ENCODE results near the gene TSPAN4.

TSPAN4 gene

DNA sequence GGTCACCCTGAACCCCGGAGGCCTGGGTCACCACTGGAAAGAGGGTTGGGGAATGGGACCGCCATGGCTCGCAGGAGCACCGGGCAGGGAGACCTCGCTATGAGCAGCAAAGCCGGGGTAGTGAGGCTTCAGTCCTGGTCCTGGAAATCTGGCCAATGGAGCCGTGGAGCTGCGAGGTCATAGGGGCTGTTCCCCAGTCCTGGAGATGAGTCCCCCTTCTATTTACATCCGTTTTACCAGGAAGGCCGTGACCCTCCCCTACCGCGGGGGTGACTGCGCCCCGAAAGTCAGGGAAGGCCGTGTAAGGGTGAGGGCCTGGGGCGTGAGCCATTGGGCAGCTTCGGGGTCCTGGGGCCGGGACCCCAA, 38.1 kb upstream of the TSPAN4 start:
- DNase-seq: peak in 1 of 2 experiments; percentile 75

DNA sequence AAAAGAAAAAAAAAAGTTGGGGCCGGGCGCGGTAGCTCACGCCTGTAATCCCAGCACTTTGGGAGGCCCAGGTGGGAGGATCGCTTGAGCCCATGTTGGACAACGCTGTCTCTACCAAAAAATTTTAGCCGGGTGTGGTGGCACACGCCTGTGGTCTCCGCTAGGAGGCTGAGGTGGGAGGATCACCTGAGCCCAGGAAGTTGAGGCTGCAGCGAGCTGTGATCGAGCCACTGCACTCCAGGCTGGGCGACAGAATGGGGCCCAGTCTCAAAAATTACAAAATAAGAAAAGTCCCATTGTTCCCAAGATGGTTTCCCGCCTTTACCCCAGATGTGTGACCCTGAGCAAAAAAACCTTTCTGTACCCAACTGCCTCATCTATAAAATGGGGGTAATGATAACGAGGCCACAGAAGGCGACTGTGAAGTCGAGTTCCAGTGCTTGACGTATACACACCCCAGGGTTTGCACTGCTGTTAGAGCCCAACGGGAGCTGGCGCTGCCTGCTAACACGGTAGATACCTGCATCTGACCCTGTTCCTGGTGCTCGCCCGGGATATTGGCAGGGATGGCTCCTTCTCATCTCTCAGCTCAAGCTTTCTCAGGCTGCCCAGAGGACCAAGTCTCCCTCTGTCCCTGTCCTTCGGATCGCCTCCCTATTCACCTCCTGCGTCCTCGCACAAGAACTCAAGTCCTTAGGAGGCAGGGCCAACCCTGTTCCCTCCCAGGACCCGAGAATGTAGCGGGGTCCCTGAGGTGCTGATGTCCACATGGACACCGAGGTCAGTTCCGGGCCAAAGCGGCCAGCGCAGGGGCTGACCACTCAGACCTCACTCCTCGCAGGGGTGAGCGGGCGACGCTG, 34.0 kb upstream of the TSPAN4 start:
- no peak for DNase-seq

DNA sequence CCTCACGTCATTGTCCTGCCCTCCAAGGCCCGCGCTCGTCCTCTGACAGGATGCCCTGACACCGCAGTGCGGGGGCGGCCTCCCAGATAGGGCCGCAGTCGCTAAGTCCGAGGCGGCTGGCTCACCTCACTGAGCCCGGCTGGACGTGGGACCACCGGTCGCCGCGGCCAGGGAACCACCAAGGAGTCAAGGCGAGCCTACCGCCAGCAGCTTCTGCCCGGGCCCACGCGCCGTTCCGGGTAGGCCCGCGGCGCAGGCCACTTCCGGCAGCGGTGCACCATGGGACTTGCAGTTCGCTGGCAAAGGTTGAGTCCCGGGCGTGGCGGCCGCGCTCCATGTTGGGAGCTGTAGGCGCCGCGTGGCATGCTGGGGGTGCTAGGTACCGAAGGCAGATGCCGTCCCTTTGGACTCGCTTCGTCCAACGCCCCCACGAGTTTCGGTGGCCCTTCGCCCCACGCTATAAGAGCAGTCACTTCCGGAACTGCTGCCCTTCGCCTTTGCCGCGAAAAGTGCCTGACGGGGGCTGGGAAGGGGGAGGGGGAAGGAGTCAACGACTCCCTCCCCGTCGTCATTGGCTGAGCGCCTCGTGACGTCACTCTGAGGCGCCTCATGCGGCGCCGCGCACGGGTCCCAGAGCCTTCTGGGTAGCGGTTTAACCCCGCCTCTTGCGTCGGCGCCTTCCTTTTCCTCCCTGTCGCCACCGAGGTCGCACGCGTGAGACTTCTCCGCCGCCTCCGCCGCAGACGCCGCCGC, 33.2 kb upstream of the TSPAN4 start, which contains the start of gene RPLP2:
Gene RPLP2 (plus strand): TSS at position 681 of the 753 bp plus-strand sequence. CDS start 268 bp downstream, outside the sequence.
- peak; percentile 97 to 99 for DNase-seq

DNA sequence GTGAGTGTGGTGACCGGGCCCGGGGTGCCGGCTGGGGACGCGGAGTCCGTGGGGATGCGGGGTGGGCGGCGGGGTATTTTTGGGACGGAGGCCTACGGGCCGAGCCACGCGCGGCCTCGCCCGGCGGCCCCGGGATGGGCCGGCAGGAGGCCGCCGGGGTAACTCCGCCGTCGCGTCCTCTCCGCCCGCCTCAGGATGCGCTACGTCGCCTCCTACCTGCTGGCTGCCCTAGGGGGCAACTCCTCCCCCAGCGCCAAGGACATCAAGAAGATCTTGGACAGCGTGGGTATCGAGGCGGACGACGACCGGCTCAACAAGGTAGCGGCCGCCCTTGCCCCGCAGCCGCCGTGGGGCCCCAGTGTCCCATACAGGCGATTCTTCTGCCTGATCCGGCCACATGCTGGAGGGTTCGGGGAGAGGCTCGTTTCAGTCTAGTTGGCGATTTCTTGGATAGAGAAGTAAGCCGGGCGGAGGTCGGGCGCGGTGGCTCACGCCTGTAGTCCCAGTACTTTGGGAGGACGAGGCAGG, 32.5 kb upstream of the TSPAN4 start:
- DNase-seq: no peak

DNA sequence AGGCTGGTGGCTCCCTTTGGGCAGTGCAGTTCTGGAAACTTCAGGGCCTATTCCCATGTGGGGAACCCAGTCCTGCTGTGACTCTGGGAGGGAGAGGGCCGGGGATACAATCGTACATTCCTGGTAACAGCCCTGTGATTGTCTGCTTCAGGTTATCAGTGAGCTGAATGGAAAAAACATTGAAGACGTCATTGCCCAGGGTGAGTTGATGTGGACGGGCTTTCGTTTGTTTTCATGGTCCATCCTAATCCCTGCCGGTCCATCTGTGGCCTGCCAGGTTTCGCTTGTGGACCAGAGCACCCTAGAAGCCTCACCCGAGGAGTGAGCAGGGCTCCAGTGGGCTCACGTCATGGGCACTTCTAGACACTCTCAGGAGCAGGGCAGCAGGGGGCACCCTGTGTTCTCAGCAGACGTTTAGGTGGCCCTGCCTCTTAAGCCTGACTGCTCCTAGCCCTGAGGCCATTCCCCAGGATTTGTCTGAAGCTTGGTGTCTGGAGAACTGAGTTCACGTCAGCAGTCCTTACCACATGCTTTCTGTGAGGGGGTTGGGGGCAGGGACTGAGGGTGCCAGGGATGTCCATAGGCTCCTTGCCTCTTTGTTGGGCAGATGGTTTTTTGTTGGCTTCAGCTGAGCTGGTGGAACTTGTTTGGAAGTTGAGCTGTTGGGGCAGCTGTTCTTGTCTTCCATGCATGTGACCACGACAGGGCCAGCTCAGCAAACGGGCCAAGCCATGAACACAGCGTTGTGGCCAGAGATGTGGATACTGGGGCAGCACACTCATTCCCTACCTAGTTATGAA, 31.0 kb upstream of the TSPAN4 start:
- DNase-seq: no peak

DNA sequence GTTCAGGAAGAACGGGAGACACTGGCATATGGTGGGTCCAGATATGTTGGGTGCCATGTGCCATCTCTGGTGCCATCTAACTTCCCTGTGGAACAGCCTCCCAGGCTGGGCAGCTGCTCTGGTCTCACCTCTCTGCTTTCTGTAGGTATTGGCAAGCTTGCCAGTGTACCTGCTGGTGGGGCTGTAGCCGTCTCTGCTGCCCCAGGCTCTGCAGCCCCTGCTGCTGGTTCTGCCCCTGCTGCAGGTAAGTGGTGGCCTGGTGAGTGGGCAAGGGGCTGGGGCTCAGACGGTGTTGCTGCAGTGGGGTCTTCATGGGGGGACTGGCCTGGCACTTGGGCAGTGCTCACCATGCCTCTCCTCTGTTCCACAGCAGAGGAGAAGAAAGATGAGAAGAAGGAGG, 30.3 kb upstream of the TSPAN4 start:
- no peak for DNase-seq

DNA sequence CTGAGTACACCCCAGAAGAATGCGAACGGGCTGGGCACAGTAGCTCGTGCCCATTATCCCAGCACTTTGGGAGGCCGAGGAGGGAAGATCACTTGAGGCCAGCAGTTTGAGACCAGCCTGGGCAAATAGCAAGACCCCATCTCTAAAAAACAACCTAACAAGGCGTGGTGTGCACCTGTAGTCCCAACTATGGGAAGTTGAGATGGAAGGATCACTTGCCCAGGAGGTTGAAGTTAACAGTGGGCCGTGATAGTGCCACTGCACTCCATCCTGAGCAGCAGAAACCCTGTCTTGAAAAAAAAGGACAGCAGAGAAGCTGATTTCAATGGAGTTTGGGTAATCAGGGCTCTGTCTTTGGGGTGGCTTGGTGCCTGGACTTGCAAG, 29.6 kb upstream of the TSPAN4 start:
- DNase-seq: no peak

DNA sequence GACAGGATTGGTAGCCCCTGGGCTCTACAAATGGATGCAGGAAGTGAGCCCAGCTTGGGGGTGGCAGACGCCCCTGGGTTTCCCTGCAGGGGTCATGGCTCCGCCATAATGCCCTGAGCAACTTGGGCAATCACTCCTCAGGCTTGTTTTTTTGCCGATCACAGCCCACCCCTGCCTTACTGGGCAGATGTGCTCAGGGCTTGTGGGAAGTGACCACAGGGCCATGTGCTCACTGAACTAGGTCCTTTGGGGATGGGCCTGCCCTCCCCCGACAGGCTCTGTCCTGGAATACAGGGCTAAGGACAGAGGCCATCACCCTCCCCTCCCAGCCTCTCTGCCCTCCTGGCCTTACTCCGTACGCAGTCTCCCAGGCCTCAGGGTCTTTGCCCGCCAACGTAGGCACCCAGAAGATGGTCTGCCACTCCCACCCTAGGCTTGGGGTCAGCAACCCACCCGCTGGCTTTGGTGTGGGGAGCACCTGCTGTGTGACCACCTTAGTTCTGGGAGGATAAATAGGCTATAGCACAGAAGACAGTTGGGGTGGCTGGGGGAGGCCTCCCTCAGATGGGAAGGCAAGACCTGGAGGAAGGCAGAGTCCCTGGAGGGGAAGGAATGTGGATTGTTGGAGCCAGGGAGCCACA, 29.1 kb upstream of the TSPAN4 start:
- DNase-seq: no peak

DNA sequence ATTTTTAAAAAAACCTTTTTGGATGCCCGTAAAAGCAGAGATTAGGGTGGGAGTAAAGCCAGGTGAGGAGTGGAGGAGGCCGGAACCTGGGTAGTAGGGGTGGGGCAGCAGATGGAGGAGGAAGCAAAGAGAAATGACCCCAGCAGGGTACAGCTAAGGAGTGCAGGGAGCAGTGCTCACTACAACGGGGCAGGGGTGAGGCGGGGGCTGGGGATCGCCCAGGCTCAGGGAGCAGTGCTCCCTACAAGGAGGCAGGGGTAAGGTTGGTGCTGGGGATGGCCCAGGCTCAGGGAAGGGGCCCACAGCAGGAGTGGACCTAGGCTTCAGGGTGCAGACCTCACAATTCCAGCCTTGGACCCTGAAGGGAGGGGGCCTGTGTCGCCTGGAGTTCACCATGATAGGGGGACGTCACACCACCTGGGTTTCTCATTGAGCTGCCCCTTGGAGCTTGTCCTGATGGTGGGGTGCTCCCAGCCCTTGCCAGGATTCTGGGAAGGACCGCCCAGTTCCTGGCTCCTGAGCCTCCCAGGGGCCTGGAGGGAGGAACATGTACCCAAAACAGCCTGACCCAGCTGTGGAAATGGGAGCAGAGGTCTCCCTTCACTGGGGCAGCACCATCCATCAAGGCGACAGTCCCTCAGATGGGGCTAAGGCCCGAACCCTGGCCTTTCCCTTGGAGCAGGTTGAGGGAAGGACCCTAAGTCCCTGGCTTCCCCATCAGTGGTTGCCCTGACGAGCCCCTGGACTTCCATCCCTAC, 26.8 kb upstream of the TSPAN4 start:
- no peak for DNase-seq

DNA sequence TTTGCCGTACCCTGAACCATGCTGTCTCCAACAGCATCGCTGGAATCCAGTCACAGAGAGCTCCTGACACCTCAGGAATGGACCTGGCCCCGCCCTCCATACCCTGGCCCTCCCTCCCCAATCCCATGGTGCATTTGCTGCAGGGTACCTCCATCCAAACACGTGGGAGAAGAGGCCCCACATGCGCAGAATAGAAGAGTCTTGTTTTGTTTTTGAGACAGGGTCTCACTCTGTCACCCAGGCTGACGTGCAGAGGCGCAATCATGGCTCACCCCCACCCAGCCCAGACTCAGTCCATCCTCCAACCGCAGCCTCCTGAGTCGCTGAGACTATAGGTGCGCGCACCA, 26.2 kb upstream of the TSPAN4 start:
- DNase-seq: no peak

DNA sequence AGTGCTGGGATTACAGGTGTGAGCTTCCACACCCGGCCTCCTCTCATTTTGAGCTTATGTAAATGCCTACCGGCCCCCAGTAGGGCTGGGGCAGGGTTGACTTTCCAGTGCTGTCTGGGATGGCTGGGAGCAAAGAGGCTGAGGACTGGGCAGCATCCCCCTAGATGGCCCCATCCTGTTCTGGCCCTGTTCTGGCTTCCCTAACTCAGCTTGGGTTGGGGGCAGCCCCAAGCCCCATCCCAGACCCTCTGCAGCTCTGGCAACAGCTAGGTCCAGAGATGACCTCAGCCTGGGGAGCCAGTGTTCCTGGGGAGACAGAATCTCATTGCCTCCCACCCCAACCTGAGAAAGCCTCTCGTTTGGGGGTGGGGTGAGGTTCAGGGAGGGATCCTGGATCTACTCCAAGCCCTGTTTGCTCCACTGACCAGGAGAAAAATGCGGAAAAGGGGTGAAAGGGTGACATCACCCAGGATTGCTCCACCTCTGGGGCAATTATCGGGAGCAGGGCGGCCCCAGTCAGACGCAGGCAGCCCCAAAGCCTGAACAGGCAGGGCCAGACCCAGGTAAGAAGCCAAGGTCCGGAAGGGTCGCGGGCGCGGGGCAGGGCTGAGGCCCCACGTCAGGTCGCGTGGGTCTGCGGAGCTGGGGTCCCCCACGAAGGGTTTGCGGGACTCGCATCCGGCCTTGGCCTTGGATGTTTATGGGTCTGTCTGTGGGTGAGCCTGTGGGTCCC, 24.1 kb upstream of the TSPAN4 start, which contains the start of gene PNPLA2:
Gene PNPLA2 (plus strand): TSS at position 519 of the 733 bp plus-strand sequence. CDS start 805 bp downstream, outside the sequence.
- DNase-seq: no peak

DNA sequence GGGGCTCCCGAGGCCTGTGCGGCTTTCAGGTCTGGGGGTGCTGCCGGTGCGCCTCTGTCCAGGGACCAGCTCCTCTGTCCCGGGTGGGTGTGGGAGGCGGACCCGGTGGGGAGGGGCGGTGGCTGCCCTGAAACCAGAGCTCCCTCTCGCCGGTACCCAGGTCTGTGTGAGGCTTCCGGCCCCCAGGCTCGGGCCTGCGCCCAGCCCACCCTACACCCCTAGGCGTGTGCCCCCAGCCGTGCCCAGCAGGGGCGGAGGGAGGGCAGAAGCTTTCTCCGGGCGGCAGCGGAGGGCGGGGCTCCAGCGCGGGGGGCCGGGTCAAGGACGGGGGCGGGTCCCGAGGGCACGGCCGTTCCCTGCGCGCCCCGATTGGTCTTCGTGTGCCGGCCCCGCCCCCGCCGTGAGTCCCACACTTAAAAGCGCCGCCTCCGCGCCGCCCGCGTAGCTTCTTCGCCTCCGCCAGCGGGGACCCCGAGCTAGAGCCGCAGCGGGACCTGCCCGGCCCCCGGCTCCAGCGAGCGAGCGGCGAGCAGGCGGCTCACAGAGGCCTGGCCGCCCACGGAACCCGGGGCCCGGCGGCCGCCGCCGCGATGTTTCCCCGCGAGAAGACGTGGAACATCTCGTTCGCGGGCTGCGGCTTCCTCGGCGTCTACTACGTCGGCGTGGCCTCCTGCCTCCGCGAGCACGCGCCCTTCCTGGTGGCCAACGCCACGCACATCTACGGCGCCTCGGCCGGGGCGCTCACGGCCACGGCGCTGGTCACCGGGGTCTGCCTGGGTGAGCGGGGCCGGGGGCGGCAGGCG, 23.3 kb upstream of the TSPAN4 start:
- peak; percentile 74 to 98 for DNase-seq

DNA sequence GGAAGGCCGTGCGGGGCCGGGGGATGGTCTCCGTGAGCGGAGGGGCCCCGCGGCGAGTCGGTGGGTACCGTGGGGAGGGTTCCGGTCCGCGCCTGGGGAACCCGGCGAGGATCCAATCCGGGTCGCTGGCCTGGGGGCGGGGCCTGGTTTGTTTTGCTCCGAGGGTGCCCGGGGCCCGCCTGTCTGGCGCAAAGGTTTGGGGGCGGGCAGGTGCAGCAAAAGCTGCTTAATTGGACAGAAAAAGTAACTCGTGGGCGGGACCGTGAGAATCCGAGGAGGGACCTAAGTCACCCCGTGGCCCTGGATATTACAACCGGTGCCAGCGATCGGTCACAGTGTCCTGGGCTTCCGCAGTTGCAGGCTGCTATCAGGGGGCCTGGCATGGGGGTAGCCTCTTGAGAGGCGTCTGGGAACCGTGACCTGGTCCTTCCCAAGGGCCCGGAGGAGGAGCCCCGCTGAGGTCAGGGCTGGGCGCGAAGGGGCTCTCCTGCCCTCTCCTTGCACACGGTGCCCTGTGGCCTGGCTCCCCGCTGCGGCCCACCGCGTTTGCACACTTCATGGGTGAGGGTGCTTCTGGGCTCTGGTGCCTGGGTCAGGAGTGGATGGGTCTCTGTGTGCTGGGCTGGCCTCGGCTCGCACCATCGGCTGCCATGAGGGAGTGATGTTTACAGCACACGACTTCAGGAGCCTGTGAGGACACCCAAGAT, 22.6 kb upstream of the TSPAN4 start:
- DNase-seq: peak; percentile 80 to 93

DNA sequence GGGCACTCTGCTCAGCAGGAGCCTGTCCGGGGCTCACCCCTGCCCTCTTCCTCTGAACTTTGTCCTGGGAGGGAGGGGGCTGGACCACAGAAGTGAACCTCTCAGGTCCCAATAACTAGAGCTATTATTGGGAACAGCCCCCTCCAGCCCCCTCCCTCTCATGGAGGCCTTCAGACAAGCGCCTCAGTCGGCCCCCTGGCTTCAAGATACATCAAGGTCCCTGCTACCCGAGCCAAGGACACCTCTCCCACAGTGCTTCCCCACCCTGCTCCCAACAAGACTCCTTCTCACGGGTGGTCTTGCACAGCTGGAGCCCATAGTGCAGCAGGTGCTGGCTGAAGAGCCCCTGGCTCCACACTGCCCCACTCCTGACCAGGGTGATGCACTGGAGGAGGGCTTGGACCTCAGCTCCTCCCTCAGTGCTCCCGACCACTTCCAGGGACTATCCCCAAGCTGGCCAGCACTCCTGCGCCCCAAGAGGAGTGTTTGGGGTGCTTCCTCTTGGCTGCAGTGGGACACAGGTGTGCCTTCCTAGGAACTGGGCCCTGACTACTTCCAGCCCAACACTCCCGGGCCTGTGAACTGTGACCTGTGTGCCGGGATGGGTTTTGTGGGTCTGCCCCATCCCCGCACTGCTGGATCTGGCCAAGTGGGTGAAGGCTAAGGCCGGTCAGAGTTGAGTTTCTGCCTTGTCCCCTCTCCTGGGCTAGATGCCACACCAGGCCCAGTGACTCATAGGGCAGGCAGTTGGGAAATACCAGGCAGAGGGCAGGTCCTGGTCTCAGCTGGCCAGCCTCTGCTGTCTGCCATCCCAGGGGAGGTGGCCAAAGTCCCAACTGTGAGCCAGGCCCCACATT, 21.8 kb upstream of the TSPAN4 start:
- no peak for DNase-seq

DNA sequence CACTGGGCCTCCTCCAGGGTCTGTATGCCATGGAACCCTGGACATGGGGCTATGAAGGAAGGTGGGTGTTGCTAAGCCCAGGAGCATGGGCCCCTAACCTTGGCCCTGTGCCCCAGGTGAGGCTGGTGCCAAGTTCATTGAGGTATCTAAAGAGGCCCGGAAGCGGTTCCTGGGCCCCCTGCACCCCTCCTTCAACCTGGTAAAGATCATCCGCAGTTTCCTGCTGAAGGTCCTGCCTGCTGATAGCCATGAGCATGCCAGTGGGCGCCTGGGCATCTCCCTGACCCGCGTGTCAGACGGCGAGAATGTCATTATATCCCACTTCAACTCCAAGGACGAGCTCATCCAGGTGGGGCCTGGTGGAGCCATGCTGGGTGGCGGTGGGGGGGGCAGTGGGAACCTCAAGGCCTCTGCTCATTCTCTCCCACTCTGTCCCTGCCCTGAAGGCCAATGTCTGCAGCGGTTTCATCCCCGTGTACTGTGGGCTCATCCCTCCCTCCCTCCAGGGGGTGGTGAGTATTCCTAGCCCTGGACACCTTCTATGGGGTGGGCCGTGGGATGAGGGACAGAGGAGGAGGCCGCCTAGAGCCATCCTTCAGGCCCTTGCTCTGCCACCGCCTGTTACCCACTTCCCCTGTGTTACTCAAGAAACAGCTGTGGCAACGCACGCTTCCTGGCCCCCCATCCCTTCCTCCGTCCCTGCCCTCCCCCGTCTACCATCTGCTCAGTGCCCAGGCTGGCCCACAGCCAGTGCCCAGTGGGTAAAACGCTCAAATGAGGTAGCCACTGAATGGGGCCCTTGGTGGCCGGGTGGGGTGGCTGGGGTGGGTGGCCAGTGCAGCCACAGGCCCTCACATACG, 20.9 kb upstream of the TSPAN4 start:
- DNase-seq: no peak

DNA sequence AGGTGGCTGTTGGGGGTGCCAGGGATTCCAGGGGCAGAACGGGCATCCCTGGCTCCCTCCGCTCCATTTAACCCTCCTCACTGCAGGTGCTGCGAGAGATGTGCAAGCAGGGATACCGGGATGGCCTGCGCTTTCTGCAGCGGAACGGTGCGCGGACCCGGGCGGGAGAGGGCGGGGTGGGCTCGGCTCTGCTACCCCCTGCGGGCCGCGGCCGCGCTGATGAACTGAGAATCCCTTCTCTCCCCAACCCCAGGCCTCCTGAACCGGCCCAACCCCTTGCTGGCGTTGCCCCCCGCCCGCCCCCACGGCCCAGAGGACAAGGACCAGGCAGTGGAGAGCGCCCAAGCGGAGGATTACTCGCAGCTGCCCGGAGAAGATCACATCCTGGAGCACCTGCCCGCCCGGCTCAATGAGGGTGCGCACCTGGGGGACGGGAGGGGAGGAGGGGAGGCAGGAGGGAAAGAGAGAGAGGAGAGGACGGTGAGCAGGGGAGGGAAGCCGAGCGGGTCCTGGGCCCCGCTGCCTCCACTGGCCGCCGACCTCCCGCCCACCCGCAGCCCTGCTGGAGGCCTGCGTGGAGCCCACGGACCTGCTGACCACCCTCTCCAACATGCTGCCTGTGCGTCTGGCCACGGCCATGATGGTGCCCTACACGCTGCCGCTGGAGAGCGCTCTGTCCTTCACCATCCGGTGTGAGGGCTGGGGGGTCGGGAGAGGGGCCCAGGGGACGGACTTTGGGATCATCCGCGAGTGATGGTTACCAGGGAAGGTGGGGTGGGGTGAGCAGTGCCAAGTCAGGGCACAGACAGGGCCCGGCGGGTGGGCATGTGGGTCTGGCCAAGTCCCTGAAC, 19.0 kb upstream of the TSPAN4 start:
- no peak for DNase-seq

Measured in NCI-H526 (cell line).